ENCODE data around the gene MYCBP2. TPM values are rescaled to one million over a fixed set of nuclear protein-coding genes. Genes with fewer than 3 reads are reported as not detected.
"Not testable (repeated sequence)": the region's sequence is repeated elsewhere in the genome, so short reads cannot be mapped to it uniquely, and the experiment has no call there.

The MYCBP2 gene
- total RNA-seq, 1 donor from 2014 or later = 58.4 TPM

DNA sequence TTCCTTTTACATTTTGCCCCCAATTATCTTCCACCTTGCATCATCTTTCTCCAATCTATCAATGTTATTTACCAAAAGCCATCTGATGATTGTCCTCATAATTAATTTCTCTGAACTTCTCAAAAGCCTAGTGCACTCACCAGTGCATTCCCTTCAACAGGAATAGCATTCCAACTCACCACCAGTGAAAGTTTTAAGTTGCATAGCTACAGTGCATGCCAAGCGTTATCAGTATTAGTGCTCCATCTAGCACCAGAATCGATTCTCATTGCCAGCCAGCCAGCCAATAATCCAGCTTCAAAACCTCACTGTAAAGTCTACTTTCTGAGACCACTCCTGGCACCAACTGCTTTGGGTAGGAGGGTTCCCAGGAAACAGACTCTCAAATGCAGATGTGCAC is 7.4 kb downstream of the MYCBP2 start:
- no peak overlapping the region for H3K27ac Mint-ChIP-seq
- DNase-seq (ENCODE audit: low spot score, unreplicated experiment) = no peak
- TF ChIP-seq, protein P1, sequence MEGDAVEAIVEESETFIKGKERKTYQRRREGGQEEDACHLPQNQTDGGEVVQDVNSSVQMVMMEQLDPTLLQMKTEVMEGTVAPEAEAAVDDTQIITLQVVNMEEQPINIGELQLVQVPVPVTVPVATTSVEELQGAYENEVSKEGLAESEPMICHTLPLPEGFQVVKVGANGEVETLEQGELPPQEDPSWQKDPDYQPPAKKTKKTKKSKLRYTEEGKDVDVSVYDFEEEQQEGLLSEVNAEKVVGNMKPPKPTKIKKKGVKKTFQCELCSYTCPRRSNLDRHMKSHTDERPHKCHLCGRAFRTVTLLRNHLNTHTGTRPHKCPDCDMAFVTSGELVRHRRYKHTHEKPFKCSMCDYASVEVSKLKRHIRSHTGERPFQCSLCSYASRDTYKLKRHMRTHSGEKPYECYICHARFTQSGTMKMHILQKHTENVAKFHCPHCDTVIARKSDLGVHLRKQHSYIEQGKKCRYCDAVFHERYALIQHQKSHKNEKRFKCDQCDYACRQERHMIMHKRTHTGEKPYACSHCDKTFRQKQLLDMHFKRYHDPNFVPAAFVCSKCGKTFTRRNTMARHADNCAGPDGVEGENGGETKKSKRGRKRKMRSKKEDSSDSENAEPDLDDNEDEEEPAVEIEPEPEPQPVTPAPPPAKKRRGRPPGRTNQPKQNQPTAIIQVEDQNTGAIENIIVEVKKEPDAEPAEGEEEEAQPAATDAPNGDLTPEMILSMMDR (IDR thresholded peaks at IDR 0.05; ENCODE audit: unreplicated experiment) = no peak

DNA sequence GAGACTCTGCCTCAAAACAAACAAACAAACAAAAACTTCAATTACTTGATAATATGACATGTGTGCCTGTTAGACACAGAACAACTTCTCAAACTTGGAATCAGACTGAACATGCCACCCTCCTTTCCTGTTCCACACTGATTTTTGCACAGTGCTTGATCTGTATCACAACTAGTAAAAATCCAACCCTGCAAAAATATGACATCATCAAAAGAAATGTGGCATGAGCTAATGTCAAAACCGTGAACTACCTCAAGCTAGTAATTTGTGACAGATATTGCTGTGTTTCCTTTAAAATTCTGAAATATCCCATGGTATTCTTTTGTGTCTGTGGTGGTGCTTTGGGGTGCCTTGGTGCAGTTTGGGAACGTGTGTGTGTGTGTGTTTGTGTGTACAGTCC is 8.2 kb downstream of the MYCBP2 start:
- Mint-ChIP-seq H3K4me1 (ENCODE audit: low read depth) (peaks cover 8% of the 10 kb centered on the region), H3K4me3 (ENCODE audit: low read depth) (no peak overlapping the region), H3K36me3 (ENCODE audit: insufficient read depth) (no peaks in the 10 kb centered on the region), H3K9me3 (ENCODE audit: low read depth) (no peaks in the 10 kb centered on the region), H3K27ac (no peak overlapping the region), H3K27me3 (no peaks in the 10 kb centered on the region)
- no peak for DNase-seq (ENCODE audit: low spot score, unreplicated experiment)
- TF ChIP-seq, protein P1 (IDR thresholded peaks at IDR 0.05; ENCODE audit: unreplicated experiment) = no peak

More for the DNA sequence above, 7.4 kb downstream of the MYCBP2 start:
- Mint-ChIP-seq H3K9me3 (ENCODE audit: low read depth) (no peaks in the 10 kb centered on the region), H3K36me3 (ENCODE audit: insufficient read depth) (no peaks in the 10 kb centered on the region), H3K4me3 (ENCODE audit: low read depth) (no peak overlapping the region), H3K4me1 (ENCODE audit: low read depth) (peaks cover 14% of the 10 kb centered on the region), H3K27me3 (no peaks in the 10 kb centered on the region)

DNA sequence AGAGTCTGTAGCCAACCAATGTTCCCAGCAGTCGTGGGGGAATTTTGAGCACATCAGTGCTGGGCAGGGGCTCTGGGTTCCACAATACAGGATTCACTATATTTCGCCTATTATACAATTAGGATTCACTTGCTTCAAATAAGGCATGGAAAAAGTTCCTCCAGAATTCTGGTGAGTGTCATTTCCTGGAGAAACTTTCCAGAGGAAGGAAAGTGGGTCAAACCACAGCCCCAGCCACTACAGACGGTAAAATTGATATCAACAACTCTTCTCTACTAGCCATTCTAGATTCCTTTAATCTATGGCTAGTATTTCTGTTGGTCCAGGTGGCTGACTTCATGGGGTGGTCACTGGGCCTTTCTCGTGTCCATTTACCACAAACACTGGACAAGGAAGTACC is 10.5 kb downstream of the MYCBP2 start:
- DNase-seq (ENCODE audit: low spot score, unreplicated experiment) = no peak
- no peaks in the 10 kb centered on the region for H3K27me3 Mint-ChIP-seq
- TF ChIP-seq, protein P1 (IDR thresholded peaks at IDR 0.05; ENCODE audit: unreplicated experiment) = no peak
- no peaks in the 10 kb centered on the region for H3K36me3 Mint-ChIP-seq (ENCODE audit: insufficient read depth)
- peaks cover 7% of the 10 kb centered on the region for H3K4me1 Mint-ChIP-seq (ENCODE audit: low read depth)
- H3K9me3 Mint-ChIP-seq (ENCODE audit: low read depth) = no peaks in the 10 kb centered on the region
- H3K27ac Mint-ChIP-seq = no peak overlapping the region
- H3K4me3 Mint-ChIP-seq (ENCODE audit: low read depth) = no peak overlapping the region

DNA sequence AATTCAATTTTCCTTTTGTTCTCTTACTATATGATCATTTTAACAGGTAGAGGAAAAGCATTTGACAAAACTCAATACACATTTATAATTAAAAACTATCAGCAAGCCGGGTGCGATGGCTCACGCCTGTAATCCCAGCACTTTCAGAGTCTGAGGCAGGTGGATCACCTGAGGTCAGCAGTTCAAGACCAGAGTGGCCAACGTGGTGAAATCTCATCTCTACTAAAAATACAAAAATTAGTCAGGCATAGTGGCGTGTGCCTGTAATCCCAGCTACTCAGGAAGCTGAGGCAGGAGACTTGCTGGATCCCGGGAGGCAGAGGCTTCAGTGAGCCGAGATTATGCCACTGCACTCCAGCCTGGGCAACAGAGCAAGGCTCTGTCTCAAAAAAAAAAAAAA is 11.4 kb downstream of the MYCBP2 start:
- not testable (repeated sequence) for DNase-seq (ENCODE audit: low spot score, unreplicated experiment); H3K4me3 Mint-ChIP-seq (ENCODE audit: low read depth); H3K27me3 Mint-ChIP-seq; H3K4me1 Mint-ChIP-seq (ENCODE audit: low read depth); H3K27ac Mint-ChIP-seq; H3K36me3 Mint-ChIP-seq (ENCODE audit: insufficient read depth); H3K9me3 Mint-ChIP-seq (ENCODE audit: low read depth)

DNA sequence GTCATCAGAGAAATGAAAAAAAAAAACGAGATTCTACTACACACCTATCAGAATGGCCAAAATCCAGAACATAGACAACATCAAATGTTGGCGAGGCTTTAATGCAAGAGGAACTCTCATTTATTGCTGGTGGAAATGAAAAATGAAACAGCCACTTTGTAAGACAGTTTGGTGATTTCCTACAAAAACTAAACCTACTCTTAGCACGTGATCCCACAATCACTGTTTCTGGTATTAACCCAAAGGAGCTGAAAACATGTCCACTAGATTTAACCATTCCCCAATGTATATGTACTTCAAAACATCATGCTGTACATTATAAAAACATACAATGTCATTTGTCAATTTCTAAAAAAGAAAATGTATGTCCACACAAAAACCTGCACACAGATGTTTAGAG is 13.0 kb downstream of the MYCBP2 start:
- Mint-ChIP-seq H3K4me1 (ENCODE audit: low read depth) (peaks cover 6% of the 10 kb centered on the region), H3K27ac (no peak overlapping the region)
- TF ChIP-seq, protein P1 (IDR thresholded peaks at IDR 0.05; ENCODE audit: unreplicated experiment) = no peak

DNA sequence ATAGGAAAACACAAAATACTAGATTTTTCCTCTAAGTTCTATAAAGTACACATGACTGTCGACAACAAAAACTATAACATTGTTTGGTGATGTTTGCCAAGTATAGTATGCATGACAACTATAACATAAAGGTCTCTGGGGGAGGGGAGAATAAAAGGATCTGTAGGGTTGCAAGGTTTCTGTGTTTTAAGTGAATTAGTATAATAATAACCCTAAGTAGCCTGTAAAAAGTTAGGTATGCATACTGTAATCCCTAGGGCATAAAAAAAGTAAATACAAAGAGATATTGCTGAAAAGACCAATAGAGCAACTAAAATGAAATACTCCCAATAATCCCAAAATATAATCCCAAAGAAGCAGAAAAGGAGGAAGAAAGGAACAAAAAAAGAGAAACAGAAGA is 14.6 kb downstream of the MYCBP2 start:
- no peak for DNase-seq (ENCODE audit: low spot score, unreplicated experiment)
- Mint-ChIP-seq H3K27me3 (no peaks in the 10 kb centered on the region), H3K4me1 (ENCODE audit: low read depth) (peaks cover 11% of the 10 kb centered on the region), H3K27ac (no peak overlapping the region), H3K36me3 (ENCODE audit: insufficient read depth) (no peaks in the 10 kb centered on the region), H3K4me3 (ENCODE audit: low read depth) (no peak overlapping the region), H3K9me3 (ENCODE audit: low read depth) (peaks cover 4% of the 10 kb centered on the region)
- TF ChIP-seq, protein P1 (IDR thresholded peaks at IDR 0.05; ENCODE audit: unreplicated experiment) = no peak

More for the DNA sequence above, 13.0 kb downstream of the MYCBP2 start:
- no peaks in the 10 kb centered on the region for H3K9me3 Mint-ChIP-seq (ENCODE audit: low read depth)
- no peak for DNase-seq (ENCODE audit: low spot score, unreplicated experiment)
- H3K27me3 Mint-ChIP-seq = no peaks in the 10 kb centered on the region
- no peaks in the 10 kb centered on the region for H3K36me3 Mint-ChIP-seq (ENCODE audit: insufficient read depth)
- no peak overlapping the region for H3K4me3 Mint-ChIP-seq (ENCODE audit: low read depth)

Data from progenitor cell of endocrine pancreas (in vitro differentiated cells).